Parathyroid adenoma (tissue), 2 donors: ENCODE data around the gene FUNDC2.
"Not testable (repeated sequence)": the region's sequence is repeated elsewhere in the genome, so short reads cannot be mapped to it uniquely, and the experiment has no call there.

ENCODE experiments used
- H2AFZ ChIP-seq: fragments of 300-600 bp; sonication (generic); one replicate; pipeline ENCODE4 v1.7.0; 2017; ENCODE audit warnings: antibody characterized with exemption, mild to moderate bottlenecking
- H3K27ac ChIP-seq: fragments of 300-600 bp; sonication (generic); one replicate; pipeline ENCODE4 v1.7.0; 2017
- H3K27me3 ChIP-seq: fragments of 300-600 bp; sonication (generic); one replicate; pipeline ENCODE4 v1.7.0; 2017; ENCODE audit warnings: low read length; ENCODE audit not compliant: control insufficient read depth, insufficient read depth
- H3K36me3 ChIP-seq: fragments of 300-600 bp; sonication (generic); one replicate; pipeline ENCODE4 v1.7.0; 2017; ENCODE audit warnings: low read length; ENCODE audit not compliant: control insufficient read depth, insufficient read depth
- H3K4me1 ChIP-seq: fragments of 300-600 bp; sonication (generic); one replicate; pipeline ENCODE4 v1.7.0; 2017; ENCODE audit warnings: control low read depth
- H3K4me2 ChIP-seq: fragments of 300-600 bp; sonication (generic); one replicate; pipeline ENCODE4 v1.7.0; 2017; ENCODE audit warnings: low read length
- H3K4me3 ChIP-seq: fragments of 300-600 bp; sonication (generic); one replicate; pipeline ENCODE4 v1.7.0; 2017; ENCODE audit warnings: low read depth, low read length
- H3K79me2 ChIP-seq: fragments of 300-600 bp; sonication (generic); one replicate; pipeline ENCODE4 v1.7.0; 2017; ENCODE audit warnings: control low read depth
- H3K9ac ChIP-seq: fragments of 300-600 bp; sonication (generic); one replicate; pipeline ENCODE4 v1.7.0; 2017; ENCODE audit warnings: mild to moderate bottlenecking
- H3K9me3 ChIP-seq: fragments of 300-600 bp; sonication (generic); one replicate; pipeline ENCODE4 v1.7.0; 2017; ENCODE audit warnings: low read length; ENCODE audit not compliant: control insufficient read depth
- CTCF ChIP-seq: fragments of 300-600 bp; sonication (generic); IDR thresholded peaks from one replicate; pipeline ENCODE4 v1.7.0; 2017; ENCODE audit warnings: antibody characterized with exemption, mild to moderate bottlenecking
- donor health status: primary hyperparathyroidism.

Gene FUNDC2

GRCh38 chrX:155008578-155008977, 18.1 kb upstream of the FUNDC2 start:
- H3K4me1 ChIP-seq, H3K9ac ChIP-seq, H2AFZ ChIP-seq, H3K27me3 ChIP-seq, H3K4me2 ChIP-seq, H3K9me3 ChIP-seq, H3K36me3 ChIP-seq, H3K4me3 ChIP-seq, H3K27ac ChIP-seq, H3K79me2 ChIP-seq: not testable (repeated sequence)

GRCh38 chrX:155009994-155010472, 16.6 kb upstream of the FUNDC2 start:
- no peaks in the 10 kb centered on the region for H3K79me2 ChIP-seq
- H3K4me3 ChIP-seq: no peak overlapping the region
- H3K9ac ChIP-seq: no peak overlapping the region
- H3K27me3 ChIP-seq: no peaks in the 10 kb centered on the region
- no peaks in the 10 kb centered on the region for H3K9me3 ChIP-seq
- no peaks in the 10 kb centered on the region for H3K4me1 ChIP-seq
- no peak overlapping the region for H3K4me2 ChIP-seq
- no peak for TF ChIP-seq CTCF
- H3K27ac ChIP-seq: no peak overlapping the region
- H3K36me3 ChIP-seq: no peaks in the 10 kb centered on the region
- H2AFZ ChIP-seq: no peak overlapping the region

- Histone ChIP-seq H3K27ac (no peak overlapping the region), H3K4me2 (no peak overlapping the region), H3K9me3 (no peaks in the 10 kb centered on the region), H3K27me3 (no peaks in the 10 kb centered on the region), H3K36me3 (no peaks in the 10 kb centered on the region), H3K9ac (no peak overlapping the region), H2AFZ (no peak overlapping the region), H3K79me2 (no peaks in the 10 kb centered on the region), H3K4me1 (peaks cover 5% of the 10 kb centered on the region), H3K4me3 (no peak overlapping the region)
- no peak for TF ChIP-seq CTCF
Measured at GRCh38 chrX:155020591-155020990, 6.1 kb upstream of the FUNDC2 start.

- Histone ChIP-seq H3K79me2 (no peaks in the 10 kb centered on the region), H3K9me3 (no peaks in the 10 kb centered on the region), H2AFZ (peak within 1 kb of the TSS; percentile 50), H3K27me3 (no peaks in the 10 kb centered on the region), H3K9ac (no peak within 1 kb of the TSS), H3K36me3 (no peaks in the 10 kb centered on the region), H3K4me2 (no peak within 1 kb of the TSS), H3K4me1 (peaks cover 5% of the 10 kb centered on the region), H3K4me3 (no peak within 1 kb of the TSS), H3K27ac (peak within 1 kb of the TSS; percentile 24)
- no peak for TF ChIP-seq CTCF
Measured at GRCh38 chrX:155022585-155022984, 4.1 kb upstream of the FUNDC2 start, which contains the start of gene F8. Gene F8 (minus strand): TSS chrX:155022723. CDS start chrX:155022552, 171 bp downstream.

GRCh38 chrX:155023907-155024833, 2.5 kb upstream of the FUNDC2 start:
- no peak overlapping the region for H3K4me2 ChIP-seq
- peaks cover 9% of the 10 kb centered on the region for H3K79me2 ChIP-seq
- H3K9me3 ChIP-seq: no peaks in the 10 kb centered on the region
- peaks cover 5% of the 10 kb centered on the region for H3K4me1 ChIP-seq
- H3K9ac ChIP-seq: no peak overlapping the region
- H3K36me3 ChIP-seq: no peaks in the 10 kb centered on the region
- H3K27me3 ChIP-seq: no peaks in the 10 kb centered on the region
- peak overlapping the region; percentile 33 for H2AFZ ChIP-seq
- peak overlapping the region; percentile 8 for H3K27ac ChIP-seq
- TF ChIP-seq CTCF: no peak
- no peak overlapping the region for H3K4me3 ChIP-seq
